ENCODE results near the gene PLXNA1.

GRCh38 chr3:127025456-127025855 lies 42.5 kb downstream of the PLXNA1 start:
- TF ChIP-seq HNRNPK (IDR thresholded peaks at IDR 0.05; ENCODE audit: low read depth, low read length, poor library complexity, severe bottlenecking) (no peak), TAF1 (IDR thresholded peaks at IDR 0.05; ENCODE audit: control insufficient read depth, extremely low read depth, insufficient read depth, low read length, severe bottlenecking) (no peak)

Data from K562 (cell line).